GM06990 (cell line): ENCODE measurements around the gene ASPRV1.

Experiments
- DNase-seq: peaks from one replicate; pipeline ENCODE4 v3.0.0-alpha.2; 2011; ENCODE audit not compliant: insufficient read length; ENCODE audit errors: extremely low read depth
- H3K27me3 ChIP-seq: replicated peaks from 2 replicates; pipeline ENCODE4 v1.6.0; 2011; ENCODE audit warnings: low read length; ENCODE audit not compliant: control insufficient read depth, insufficient read depth
- H3K36me3 ChIP-seq: 2 replicates; pipeline ENCODE4 v1.5.1; 2011; ENCODE audit warnings: low read length; ENCODE audit not compliant: control insufficient read depth, insufficient read depth
- H3K4me3 ChIP-seq: replicated peaks from 2 replicates; pipeline ENCODE4 v1.5.1; 2011; ENCODE audit warnings: low read depth, mild to moderate bottlenecking, control low read depth, low read length
- CTCF ChIP-seq: IDR thresholded peaks from 2 replicates; pipeline ENCODE4 v1.5.1; 2011; ENCODE audit warnings: low read length, control low read depth, mild to moderate bottlenecking, inconsistent platforms; ENCODE audit not compliant: insufficient read depth, poor library complexity, severe bottlenecking

ASPRV1 gene

GRCh38 chr2:69936906-69937305 is 24.5 kb downstream of the ASPRV1 start:
- TF ChIP-seq CTCF = no peak
- Histone ChIP-seq H3K36me3 (peaks cover 24% of the 10 kb centered on the region), H3K27me3 (no peaks in the 10 kb centered on the region), H3K4me3 (no peak overlapping the region)
- DNase-seq = no peak

- no peaks in the 10 kb centered on the region for H3K27me3 ChIP-seq
- no peak for DNase-seq
- H3K4me3 ChIP-seq = no peak overlapping the region
- peaks cover 20% of the 10 kb centered on the region for H3K36me3 ChIP-seq
- no peak for TF ChIP-seq CTCF
Observed at GRCh38 chr2:69935011-69935410, 26.4 kb downstream of the ASPRV1 start.

DNA sequence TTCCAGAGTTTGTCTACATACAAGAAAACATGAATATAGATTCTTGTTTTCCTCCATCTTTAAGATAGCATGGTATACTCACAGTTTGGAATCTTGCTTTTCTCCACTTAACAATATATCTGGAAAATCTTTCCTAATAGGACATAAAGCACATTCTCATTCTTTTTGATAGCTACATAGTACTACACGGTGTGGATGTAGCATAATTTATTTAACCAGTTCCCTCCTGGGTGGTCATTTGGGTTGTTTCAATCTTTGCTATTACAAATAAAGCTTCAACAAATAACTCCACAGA is 26.9 kb downstream of the ASPRV1 start:
- H3K36me3 ChIP-seq = peaks cover 20% of the 10 kb centered on the region
- no peak for TF ChIP-seq CTCF
- no peak overlapping the region for H3K4me3 ChIP-seq
- H3K27me3 ChIP-seq = no peaks in the 10 kb centered on the region
- DNase-seq = no peak

DNA sequence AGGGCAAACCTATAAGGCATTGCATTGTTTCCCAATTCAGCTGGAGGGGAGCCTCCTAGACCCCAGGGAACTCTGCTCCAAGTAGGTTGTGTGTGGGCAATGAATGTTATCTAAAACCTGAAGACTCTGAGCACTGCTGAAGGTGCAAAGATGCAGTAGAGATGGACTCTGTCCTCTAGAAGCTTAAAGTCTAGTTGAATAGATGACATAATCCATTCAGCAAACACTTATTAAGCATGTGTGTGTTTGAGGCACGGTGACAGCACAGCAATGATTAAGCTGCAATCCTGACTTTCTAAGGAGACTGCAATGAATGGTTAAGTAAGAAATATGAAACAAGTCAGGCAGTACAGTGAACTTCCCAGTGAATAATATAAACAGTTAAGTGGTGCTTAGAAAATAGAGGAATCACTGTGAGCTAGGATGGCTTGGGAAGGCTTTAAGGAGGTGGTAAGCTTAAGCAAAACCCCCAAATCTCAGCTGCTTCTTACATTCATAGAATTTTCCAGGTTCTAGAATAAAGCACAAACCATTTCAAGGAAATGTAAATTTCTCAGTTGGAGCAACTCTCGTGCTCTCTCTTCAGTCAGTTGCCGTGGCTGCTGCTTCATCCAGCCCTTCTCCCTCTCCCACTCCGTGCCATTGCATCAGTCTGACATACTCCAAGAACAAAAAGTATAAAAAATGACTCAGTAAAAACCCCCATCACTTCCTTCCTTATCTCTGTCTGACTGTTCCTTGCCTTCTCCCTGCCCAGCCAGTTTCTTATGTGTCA is 27.4 kb downstream of the ASPRV1 start:
- H3K36me3 ChIP-seq = peaks cover 21% of the 10 kb centered on the region
- H3K4me3 ChIP-seq = no peak overlapping the region
- no peaks in the 10 kb centered on the region for H3K27me3 ChIP-seq
- TF ChIP-seq CTCF = no peak
- DNase-seq = no peak

DNA sequence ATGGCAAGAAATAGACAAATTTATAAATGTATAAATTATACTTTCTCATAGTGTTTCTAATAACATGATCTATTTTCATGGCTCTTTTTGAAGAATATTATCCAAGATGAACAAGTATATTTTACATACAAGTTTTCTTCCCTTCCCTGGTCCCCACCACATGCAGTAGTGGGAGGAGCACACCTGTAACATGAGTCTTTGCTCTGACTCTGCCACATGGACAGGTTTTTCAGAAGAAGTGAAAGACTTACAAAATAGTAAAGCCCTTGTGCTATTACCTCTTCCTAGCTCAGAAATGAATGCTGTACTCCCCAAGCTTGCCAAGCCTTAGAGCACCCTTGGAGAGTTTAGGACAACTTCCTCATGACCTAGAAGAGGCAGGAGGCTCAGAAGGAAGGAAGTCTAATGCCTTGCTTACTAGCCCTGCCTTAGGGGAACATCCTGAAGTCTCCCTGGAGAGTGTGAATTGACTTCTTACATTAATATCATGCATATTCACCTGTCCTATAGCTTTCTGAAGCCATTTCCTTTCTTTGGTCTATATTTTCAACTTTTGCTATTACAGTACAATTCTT is 28.1 kb downstream of the ASPRV1 start:
- Histone ChIP-seq H3K36me3 (peaks cover 19% of the 10 kb centered on the region), H3K27me3 (no peaks in the 10 kb centered on the region), H3K4me3 (no peak overlapping the region)

More for the DNA sequence above, 28.1 kb downstream of the ASPRV1 start:
- DNase-seq = no peak
- TF ChIP-seq CTCF = no peak
